GM12878 (cell line): ENCODE measurements around the gene KRTAP9-1. TPM values are rescaled to one million over a fixed set of nuclear protein-coding genes. Genes with fewer than 3 reads are reported as not detected.

Experiments
- ATAC-seq: fragments of 200-7000 bp; cut with Tn5 transposase; 3 replicates; pipeline ENCODE4 v1.9.1; 2020; ENCODE audit warnings: mild to moderate bottlenecking, moderate library complexity
- BruUV-seq: library from RNA; stranded (reverse); fragments of 400-500 nt; replicated peaks from 2 replicates; lab custom pipeline; 2021; lab: Mats Ljungman, UMichigan
- CTCF ChIA-PET: fragments of 300-600 bp; sonication (Branson Sonifier 250); formaldehyde crosslinking; extraction: SDS; loops from one replicate; lab custom pipeline; 2021; ENCODE audit warnings: inconsistent platforms; lab: Yijun Ruan, JAX
- POLR2A ChIA-PET: fragments of 350-600 bp; formaldehyde crosslinking; extraction: SDS; loops from one replicate; lab custom pipeline; 2021; ENCODE audit warnings: inconsistent platforms; lab: Charles Lee
- RAD21 ChIA-PET: fragments of 300-600 bp; sonication (Branson Sonifier 250); formaldehyde crosslinking; loops from one replicate; lab custom pipeline; 2023; ENCODE audit warnings: antibody characterized with exemption; ENCODE audit not compliant: unreplicated experiment; lab: Charles Lee
- SMC1A ChIA-PET: fragments of 300-600 bp; sonication (Branson Sonifier 250); formaldehyde crosslinking; loops from one replicate; lab custom pipeline; 2023; ENCODE audit not compliant: unreplicated experiment, uncharacterized antibody; lab: Charles Lee
- DNase-seq: peaks from one replicate; pipeline ENCODE4 v3.0.0-alpha.2; 2011; ENCODE audit warnings: low read depth, low spot score
- FAIRE-seq: peaks from 3 replicates; lab custom pipeline; 2011; peaks lifted over from hg19 to GRCh38; lab: Jason Lieb, UNC
- H2AFZ ChIP-seq: 2 replicates; pipeline ENCODE4 v1.6.0; 2011; ENCODE audit warnings: low read depth, low read length, control low read depth; ENCODE audit not compliant: control insufficient read depth
- H3K27ac ChIP-seq: 2 replicates; pipeline ENCODE4 v1.5.1; 2011; ENCODE audit warnings: control low read depth; ENCODE audit not compliant: control insufficient read depth, insufficient read depth
- H3K27me3 ChIP-seq, 2 experiments: replicated peaks in 1 of 2; 2 replicates each; pipeline versions ENCODE4 v1.6.0 to v1.6.1; 2011; ENCODE audit warnings: low read length in 1 of 2; ENCODE audit not compliant: control insufficient read depth in 2 of 2, insufficient read depth in 2 of 2
- H3K36me3 ChIP-seq, 2 experiments: 2 replicates each; pipeline ENCODE4 v1.5.1; 2011; ENCODE audit warnings: low read length in 1 of 2; ENCODE audit not compliant: control insufficient read depth in 2 of 2, insufficient read depth in 2 of 2
- H3K4me1 ChIP-seq: 2 replicates; pipeline ENCODE4 v1.6.1; 2011; ENCODE audit warnings: mild to moderate bottlenecking, low read length, moderate library complexity, mixed read lengths; ENCODE audit not compliant: control insufficient read depth, insufficient read depth
- H3K4me2 ChIP-seq: 2 replicates; pipeline ENCODE4 v1.6.0; 2011; ENCODE audit warnings: control low read depth; ENCODE audit not compliant: control insufficient read depth, insufficient read depth
- H3K4me3 ChIP-seq: fragments of 200-600 bp; sonication (generic); 2 replicates; pipeline ENCODE4 v1.5.1; 2016
- H3K79me2 ChIP-seq: 2 replicates; pipeline ENCODE4 v1.6.0; 2011; ENCODE audit warnings: low read length; ENCODE audit not compliant: control insufficient read depth, insufficient read depth
- H3K9ac ChIP-seq: 2 replicates; pipeline ENCODE4 v1.8.0; 2011; ENCODE audit warnings: low read length, control low read depth, mixed read lengths; ENCODE audit not compliant: control insufficient read depth, insufficient read depth
- H3K9me3 ChIP-seq: replicated peaks from 3 replicates; pipeline ENCODE4 v1.5.1; 2011; ENCODE audit warnings: mild to moderate bottlenecking, low read length; ENCODE audit not compliant: control insufficient read depth, insufficient read depth
- H4K20me1 ChIP-seq: 2 replicates; pipeline ENCODE4 v1.6.0; 2011; ENCODE audit not compliant: control insufficient read depth, insufficient read depth
- CHD2 ChIP-seq: IDR thresholded peaks from 2 replicates; pipeline ENCODE4 v1.6.1; 2011; ENCODE audit warnings: low read depth, low read length, improper control_type of control experiment, borderline replicate concordance
- EED ChIP-seq: sonication (generic); IDR thresholded peaks from 2 replicates; pipeline ENCODE4 v1.6.1; 2016; ENCODE audit warnings: antibody characterized with exemption, low read depth
- EZH2 ChIP-seq: IDR thresholded peaks from 2 replicates; pipeline ENCODE4 v1.6.1; 2012; ENCODE audit warnings: low read depth, mild to moderate bottlenecking, control low read depth, inconsistent platforms, low read length, borderline replicate concordance; ENCODE audit not compliant: control insufficient read depth
- HCFC1 ChIP-seq: fragments of 150-350 bp; IDR thresholded peaks from 2 replicates; pipeline ENCODE4 v1.6.1; 2014; ENCODE audit warnings: low read length
- HDGF ChIP-seq: fragments of 450-650 bp; IDR thresholded peaks from 2 replicates; pipeline ENCODE4 v1.6.1; 2016; ENCODE audit warnings: antibody characterized with exemption
- IKZF1 ChIP-seq: fragments of 450-650 bp; conservative IDR thresholded peaks from 2 replicates; pipeline ENCODE4 v1.6.1; 2017; ENCODE audit warnings: antibody characterized with exemption, mild to moderate bottlenecking
- KDM1A ChIP-seq: fragments of 200-600 bp; sonication (generic); IDR thresholded peaks from 2 replicates; pipeline ENCODE4 v1.6.1; 2016; ENCODE audit warnings: borderline replicate concordance
- NR2F1 ChIP-seq: fragments of 450-650 bp; conservative IDR thresholded peaks from 2 replicates; pipeline ENCODE4 v1.6.1; 2017; ENCODE audit warnings: mild to moderate bottlenecking
- SUZ12 ChIP-seq: fragments of 200-600 bp; sonication (generic); IDR thresholded peaks from one replicate; pipeline ENCODE4 v1.6.1; 2018; ENCODE audit warnings: antibody characterized with exemption, mild to moderate bottlenecking; ENCODE audit not compliant: unreplicated experiment
- ZZZ3 ChIP-seq: IDR thresholded peaks from 2 replicates; pipeline ENCODE4 v1.6.1; 2011; ENCODE audit warnings: low read depth; ENCODE audit not compliant: control insufficient read depth, insufficient read length
- whole genome bisulfite sequencing: methylation state at CpG from one replicate; pipeline ENCODE4 v1.1.6; 2016; ENCODE audit warnings: low lambda C conversion rate; ENCODE audit not compliant: insufficient replicate concordance, insufficient coverage; ENCODE audit errors: missing lambda C conversion rate; 5-methylcytosine and 5-hydroxymethylcytosine counted together
- in situ Hi-C: fragments of 300-500 bp; cut with MboI; formaldehyde crosslinking; loops from 9 replicates; pipeline ENCODE4 v1.14.3; 2018; ENCODE audit warnings: mixed read lengths
- intact Hi-C: fragments of 100-400 bp; cut with micrococcal nuclease; formaldehyde crosslinking; loops from one replicate; pipeline ENCODE4 v1.14.2; 2022; ENCODE audit not compliant: unreplicated experiment
- polyA plus RNA-seq, 11 experiments: library from polyadenylated mRNA; depleted of rRNA in 4 of 11; unstranded in 6 of 11; stranded (reverse) in 5 of 11; fragments of >200 nt; fragmentation: Nextera tagmentation in 4 of 11; fragmentation: Illumina TruSeq in 1 of 11; extraction: Ambion mirVana in 4 of 11; extraction: Trizol in 1 of 11; gene quantifications; 1 replicate in 1 of 11; 2 replicates in 10 of 11; pipeline versions ENCODE4 v1.2.1 to v1.2.3, GENCODE V29; 2011 to 2016; ENCODE audit warnings: inconsistent platforms in 2 of 11, missing spikeins in 2 of 11, low read depth in 1 of 11
- total RNA-seq, 4 experiments: library from RNA; depleted of rRNA in 3 of 4; stranded (reverse); fragments of >200 nt in 3 of 4; fragmentation: Illumina TruSeq in 1 of 4; extraction: Trizol in 1 of 4; gene quantifications; 2 replicates each; pipeline versions ENCODE4 v1.2.1 to v1.2.3, GENCODE V29; 2013 to 2021
- TF ChIP-seq, protein P1 (sequence below): fragments of 450-650 bp; IDR thresholded peaks from 2 replicates; pipeline ENCODE4 v1.6.1; 2016; ENCODE audit warnings: mild to moderate bottlenecking

KRTAP9-1 gene
- total and polyA plus RNA-seq, 10 of the 15 experiments (the other 5 are each of a cell fraction or from before 2014, with no cell fraction given): not detected

DNA sequence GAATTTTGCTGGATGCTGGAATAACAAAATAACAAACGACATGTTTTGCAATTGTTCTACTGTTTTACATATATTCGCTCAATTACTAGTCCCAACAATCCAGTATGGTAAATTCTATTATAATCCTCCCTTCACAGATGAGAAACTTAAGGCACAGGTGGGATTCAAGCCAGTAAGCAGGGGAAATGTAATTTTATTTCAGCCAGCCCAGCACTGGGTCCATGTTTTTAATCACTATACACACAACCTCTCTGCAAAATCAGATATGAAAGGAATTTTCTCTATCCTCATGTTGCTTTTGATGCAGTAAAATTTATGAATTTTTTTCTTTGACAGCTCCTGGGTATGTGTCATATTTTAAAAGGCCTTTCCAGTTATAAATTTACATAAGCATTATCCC, 44.4 kb upstream of the KRTAP9-1 start:
- no peaks in the 10 kb centered on the region; the same call in 1 of the 3 replicates for H3K9me3 ChIP-seq
- ChIA-PET RAD21 (no interaction called here), SMC1A (no interaction called here), POLR2A (no interaction called here), CTCF (no interaction called here)
- H3K79me2 ChIP-seq: no peaks in the 10 kb centered on the region
- H3K4me2 ChIP-seq: no peak overlapping the region
- H3K4me1 ChIP-seq: no peaks in the 10 kb centered on the region
- TF ChIP-seq EZH2: no peak
- no peak for TF ChIP-seq CHD2
- TF ChIP-seq NR2F1: no peak
- TF ChIP-seq EED: no peak
- no peak for TF ChIP-seq IKZF1
- TF ChIP-seq KDM1A: no peak
- TF ChIP-seq ZZZ3: no peak
- no peak for TF ChIP-seq HCFC1
- TF ChIP-seq HDGF: no peak
- TF ChIP-seq SUZ12: no peak
- TF ChIP-seq, protein P1, sequence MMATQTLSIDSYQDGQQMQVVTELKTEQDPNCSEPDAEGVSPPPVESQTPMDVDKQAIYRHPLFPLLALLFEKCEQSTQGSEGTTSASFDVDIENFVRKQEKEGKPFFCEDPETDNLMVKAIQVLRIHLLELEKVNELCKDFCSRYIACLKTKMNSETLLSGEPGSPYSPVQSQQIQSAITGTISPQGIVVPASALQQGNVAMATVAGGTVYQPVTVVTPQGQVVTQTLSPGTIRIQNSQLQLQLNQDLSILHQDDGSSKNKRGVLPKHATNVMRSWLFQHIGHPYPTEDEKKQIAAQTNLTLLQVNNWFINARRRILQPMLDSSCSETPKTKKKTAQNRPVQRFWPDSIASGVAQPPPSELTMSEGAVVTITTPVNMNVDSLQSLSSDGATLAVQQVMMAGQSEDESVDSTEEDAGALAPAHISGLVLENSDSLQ: no peak
- no peak for FAIRE-seq
- in situ Hi-C loops (no loop called here), intact Hi-C loops (no loop called here)
- no peak overlapping the region for H3K4me3 ChIP-seq
- 1% methylated on average over 2 of the region's 2 CpGs for WGBS
- H3K27me3 ChIP-seq: no peaks in the 10 kb centered on the region
- DNase-seq: no peak
- H3K36me3 ChIP-seq: no peaks in the 10 kb centered on the region
- ATAC-seq: no peak
- no peak overlapping the region for H2AFZ ChIP-seq
- H3K9ac ChIP-seq: no peak overlapping the region
- H4K20me1 ChIP-seq: no peaks in the 10 kb centered on the region
- no peak overlapping the region for H3K27ac ChIP-seq
- no TSS peak for BruUV-seq
